IPS-15b (cell line): ENCODE data around the gene PPP1R37.

Experiments
- H3K27me3 ChIP-seq: one replicate; pipeline ENCODE4 v1.6.1; 2013; ENCODE audit warnings: low read length; ENCODE audit not compliant: control insufficient read depth, insufficient read depth
- H3K36me3 ChIP-seq: one replicate; pipeline ENCODE4 v1.6.1; 2013; ENCODE audit warnings: low read length; ENCODE audit not compliant: control insufficient read depth, insufficient read depth
- H3K4me1 ChIP-seq: one replicate; pipeline ENCODE4 v1.6.1; 2013; ENCODE audit warnings: mild to moderate bottlenecking, low read length; ENCODE audit not compliant: control insufficient read depth, insufficient read depth
- H3K4me3 ChIP-seq: one replicate; pipeline ENCODE4 v1.5.1; 2013; ENCODE audit warnings: low read depth, low read length
- H3K9ac ChIP-seq: one replicate; pipeline ENCODE4 v1.6.1; 2013; ENCODE audit warnings: low read depth, mild to moderate bottlenecking, low read length
- H3K9me3 ChIP-seq: one replicate; pipeline ENCODE4 v1.6.1; 2013; ENCODE audit warnings: mild to moderate bottlenecking, low read length; ENCODE audit not compliant: control insufficient read depth, insufficient read depth

The PPP1R37 gene

GRCh38 chr19:45145270-45146189, 52.6 kb downstream of the PPP1R37 start:
- Histone ChIP-seq H3K9ac (no peak overlapping the region), H3K9me3 (no peaks in the 10 kb centered on the region), H3K36me3 (peaks cover 37% of the 10 kb centered on the region), H3K27me3 (no peaks in the 10 kb centered on the region), H3K4me1 (no peaks in the 10 kb centered on the region), H3K4me3 (no peak overlapping the region)

- no peak overlapping the region for H3K9ac ChIP-seq
- no peaks in the 10 kb centered on the region for H3K27me3 ChIP-seq
- H3K4me3 ChIP-seq: no peak overlapping the region
- H3K4me1 ChIP-seq: no peaks in the 10 kb centered on the region
- H3K9me3 ChIP-seq: no peaks in the 10 kb centered on the region
- H3K36me3 ChIP-seq: peaks cover 30% of the 10 kb centered on the region
Measured at GRCh38 chr19:45146251-45146650, 53.3 kb downstream of the PPP1R37 start.

- Histone ChIP-seq H3K9me3 (no peaks in the 10 kb centered on the region), H3K4me1 (no peaks in the 10 kb centered on the region), H3K36me3 (peaks cover 29% of the 10 kb centered on the region), H3K9ac (no peak overlapping the region), H3K4me3 (no peak overlapping the region), H3K27me3 (no peaks in the 10 kb centered on the region)
Measured at GRCh38 chr19:45146741-45147205, 53.8 kb downstream of the PPP1R37 start.

GRCh38 chr19:45147835-45148676, 55.1 kb downstream of the PPP1R37 start:
- H3K4me1 ChIP-seq: no peaks in the 10 kb centered on the region
- peaks cover 3% of the 10 kb centered on the region for H3K27me3 ChIP-seq
- no peak overlapping the region for H3K9ac ChIP-seq
- peaks cover 17% of the 10 kb centered on the region for H3K36me3 ChIP-seq
- no peaks in the 10 kb centered on the region for H3K9me3 ChIP-seq
- H3K4me3 ChIP-seq: no peak overlapping the region

GRCh38 chr19:45149129-45149528, 56.1 kb downstream of the PPP1R37 start:
- Histone ChIP-seq H3K36me3 (peaks cover 15% of the 10 kb centered on the region), H3K4me3 (no peak overlapping the region), H3K9me3 (no peaks in the 10 kb centered on the region), H3K9ac (no peak overlapping the region), H3K4me1 (peaks cover 3% of the 10 kb centered on the region), H3K27me3 (peaks cover 11% of the 10 kb centered on the region)

- Histone ChIP-seq H3K4me3 (no peak overlapping the region), H3K9ac (no peak overlapping the region), H3K4me1 (peaks cover 5% of the 10 kb centered on the region), H3K27me3 (peaks cover 11% of the 10 kb centered on the region), H3K9me3 (no peaks in the 10 kb centered on the region), H3K36me3 (peaks cover 14% of the 10 kb centered on the region)
Measured at GRCh38 chr19:45150180-45150579, 57.2 kb downstream of the PPP1R37 start.

- peaks cover 11% of the 10 kb centered on the region for H3K36me3 ChIP-seq
- peaks cover 11% of the 10 kb centered on the region for H3K27me3 ChIP-seq
- H3K4me1 ChIP-seq: peaks cover 5% of the 10 kb centered on the region
- H3K9me3 ChIP-seq: no peaks in the 10 kb centered on the region
- H3K9ac ChIP-seq: no peak overlapping the region
- no peak overlapping the region for H3K4me3 ChIP-seq
Measured at GRCh38 chr19:45150751-45151281, 57.8 kb downstream of the PPP1R37 start.

- Histone ChIP-seq H3K4me1 (peaks cover 5% of the 10 kb centered on the region), H3K9ac (no peak overlapping the region)
Measured at GRCh38 chr19:45151320-45151719, 58.3 kb downstream of the PPP1R37 start.

GRCh38 chr19:45151821-45152503, 59.0 kb downstream of the PPP1R37 start:
- Histone ChIP-seq H3K9me3 (no peaks in the 10 kb centered on the region), H3K4me1 (peaks cover 5% of the 10 kb centered on the region), H3K9ac (no peak overlapping the region), H3K4me3 (no peak overlapping the region), H3K27me3 (peaks cover 11% of the 10 kb centered on the region), H3K36me3 (peaks cover 4% of the 10 kb centered on the region)

More at GRCh38 chr19:45151320-45151719, 58.3 kb downstream of the PPP1R37 start:
- H3K27me3 ChIP-seq: peaks cover 11% of the 10 kb centered on the region
- no peaks in the 10 kb centered on the region for H3K9me3 ChIP-seq
- H3K4me3 ChIP-seq: no peak overlapping the region
- peaks cover 8% of the 10 kb centered on the region for H3K36me3 ChIP-seq

- H3K27me3 ChIP-seq: peaks cover 11% of the 10 kb centered on the region
- H3K9ac ChIP-seq: no peak overlapping the region
- peaks cover 5% of the 10 kb centered on the region for H3K4me1 ChIP-seq
- peak overlapping the region; percentile 49 for H3K4me3 ChIP-seq
- peaks cover 4% of the 10 kb centered on the region for H3K36me3 ChIP-seq
- H3K9me3 ChIP-seq: no peaks in the 10 kb centered on the region
Measured at GRCh38 chr19:45152504-45153338, 59.7 kb downstream of the PPP1R37 start.
